Stimulated activated CD8-positive, alpha-beta memory T cell treated with anti-CD3 and anti-CD28 coated beads, Interleukin-4, amount 100 ng/mL, for 24 hours (primary cell): ENCODE data around the gene AGBL2.

Source experiments
- DNase-seq: peaks from one replicate; pipeline ENCODE4 v3.0.0-alpha.2; 2020; ENCODE audit warnings: low read depth

AGBL2 gene

GRCh38 chr11:47628026-47628425 is 87.1 kb downstream of the AGBL2 start:
- no peak for DNase-seq

GRCh38 chr11:47626234-47626633 is 88.9 kb downstream of the AGBL2 start:
- DNase-seq = no peak

GRCh38 chr11:47620836-47621378 is 94.3 kb downstream of the AGBL2 start:
- DNase-seq = no peak

- no peak for DNase-seq
These were observed 97.8 kb downstream of the AGBL2 start for GRCh38 chr11:47617417-47617809.

- DNase-seq = no peak
These were observed 98.3 kb downstream of the AGBL2 start for GRCh38 chr11:47616726-47617416.

GRCh38 chr11:47615249-47615648 is 99.9 kb downstream of the AGBL2 start:
- DNase-seq = no peak

- DNase-seq = no peak
These were observed 103.8 kb downstream of the AGBL2 start for GRCh38 chr11:47611348-47611794.

GRCh38 chr11:47609675-47610074 is 105.5 kb downstream of the AGBL2 start:
- no peak for DNase-seq
